Smooth muscle cell (in vitro differentiated cells): ENCODE data around the gene RRAS2. TPM values are rescaled to one million over a fixed set of nuclear protein-coding genes. Genes with fewer than 3 reads are reported as not detected.
"Not testable (repeated sequence)": the region's sequence is repeated elsewhere in the genome, so short reads cannot be mapped to it uniquely, and the experiment has no call there.

Experiments used
- DNase-seq: peaks from one replicate; lab custom pipeline; 2025; ENCODE audit not compliant: unreplicated experiment; lab: John Stamatoyannopoulos, UW
- H2AFZ ChIP-seq: fragments of 200-600 bp; sonication (generic); 2 replicates; pipeline ENCODE4 v1.6.0; 2016; ENCODE audit warnings: antibody characterized with exemption, low read depth, mild to moderate bottlenecking
- H3F3A ChIP-seq: fragments of 200-600 bp; sonication (generic); 2 replicates; pipeline ENCODE4 v1.6.0; 2017; ENCODE audit warnings: antibody characterized with exemption, low read depth
- H3K27ac ChIP-seq: fragments of 200-600 bp; sonication (generic); 2 replicates; pipeline ENCODE4 v1.5.1; 2016; ENCODE audit warnings: low read depth, mild to moderate bottlenecking
- H3K27me3 ChIP-seq: fragments of 200-600 bp; sonication (generic); 2 replicates; pipeline ENCODE4 v1.6.1; 2016; ENCODE audit warnings: low read depth, mild to moderate bottlenecking
- H3K36me3 ChIP-seq: fragments of 200-600 bp; sonication (generic); 2 replicates; pipeline ENCODE4 v1.5.1; 2016; ENCODE audit warnings: low read depth
- H3K4me1 ChIP-seq: fragments of 200-600 bp; sonication (generic); 2 replicates; pipeline ENCODE4 v1.5.1; 2016; ENCODE audit warnings: low read depth
- H3K4me2 ChIP-seq: fragments of 200-600 bp; sonication (generic); 2 replicates; pipeline ENCODE4 v1.6.0; 2016; ENCODE audit warnings: mild to moderate bottlenecking
- H3K4me3 ChIP-seq: fragments of 200-600 bp; sonication (generic); 2 replicates; pipeline ENCODE4 v1.5.1; 2016; ENCODE audit warnings: mild to moderate bottlenecking
- H3K79me2 ChIP-seq: fragments of 200-600 bp; sonication (generic); 2 replicates; pipeline ENCODE4 v1.6.0; 2016; ENCODE audit warnings: low read depth, mild to moderate bottlenecking
- H3K9ac ChIP-seq: fragments of 200-600 bp; sonication (generic); 2 replicates; pipeline ENCODE4 v1.6.0; 2016; ENCODE audit warnings: low read depth
- H3K9me3 ChIP-seq: fragments of 200-600 bp; sonication (generic); replicated peaks from 2 replicates; pipeline ENCODE4 v1.5.1; 2016; ENCODE audit warnings: low read depth
- H4K20me1 ChIP-seq: fragments of 200-600 bp; sonication (generic); 2 replicates; pipeline ENCODE4 v1.6.0; 2016; ENCODE audit warnings: low read depth
- WGBS: methylation state at CpG from one replicate; pipeline ENCODE4 v1.1.7; 2016; ENCODE audit warnings: low lambda C conversion rate; 5-methylcytosine and 5-hydroxymethylcytosine counted together
- polyA plus RNA-seq: library from polyadenylated mRNA; unstranded; fragments of >200 nt; fragmentation: Nextera tagmentation; extraction: Ambion mirVana; gene quantifications from 2 replicates; pipeline ENCODE4 v1.2.1, GENCODE V29; 2016
- total RNA-seq: library from RNA; depleted of rRNA; stranded (reverse); fragments of >200 nt; gene quantifications from 2 replicates; pipeline ENCODE4 v1.2.3, GENCODE V29; 2014
- TF ChIP-seq, protein P1 (sequence below): fragments of 200-600 bp; sonication (generic); IDR thresholded peaks from 2 replicates; pipeline ENCODE4 v1.5.1; 2017; ENCODE audit warnings: borderline replicate concordance, mild to moderate bottlenecking, antibody characterized with exemption; ENCODE audit not compliant: insufficient read depth, poor library complexity, severe bottlenecking

The RRAS2 gene
- total and polyA plus RNA-seq, 2 experiments from 2014 or later, result 27.3 to 53.6 TPM

DNA sequence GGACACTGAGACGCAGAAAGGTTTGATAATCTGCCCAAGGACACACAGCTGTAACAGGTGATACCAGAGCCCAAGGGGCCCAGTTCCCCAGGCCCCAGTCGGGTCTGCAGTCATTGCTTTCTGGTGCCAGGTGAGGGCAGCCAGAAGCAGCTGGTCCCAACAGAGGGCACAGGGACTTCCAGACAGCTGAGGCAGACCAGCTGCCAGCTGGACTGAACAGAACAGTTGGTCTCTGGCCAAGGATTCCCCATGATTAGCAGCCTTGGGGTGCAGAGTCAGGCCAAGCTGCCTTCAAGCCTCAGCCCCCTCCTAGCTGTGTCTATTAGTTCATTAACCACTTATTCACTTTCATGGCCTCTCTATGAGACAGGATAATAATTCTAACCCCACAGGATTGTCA is 105.6 kb downstream of the RRAS2 start:
- Histone ChIP-seq H3K4me1 (peaks cover 6% of the 10 kb centered on the region), H4K20me1 (no peaks in the 10 kb centered on the region), H3K9ac (no peak overlapping the region), H3F3A (no peaks in the 10 kb centered on the region), H3K36me3 (no peaks in the 10 kb centered on the region), H3K79me2 (no peaks in the 10 kb centered on the region), H3K9me3 (no peaks in the 10 kb centered on the region), H3K27me3 (no peaks in the 10 kb centered on the region), H2AFZ (no peak overlapping the region), H3K4me2 (no peak overlapping the region), H3K27ac (no peak overlapping the region), H3K4me3 (no peak overlapping the region)
- TF ChIP-seq, protein P1, sequence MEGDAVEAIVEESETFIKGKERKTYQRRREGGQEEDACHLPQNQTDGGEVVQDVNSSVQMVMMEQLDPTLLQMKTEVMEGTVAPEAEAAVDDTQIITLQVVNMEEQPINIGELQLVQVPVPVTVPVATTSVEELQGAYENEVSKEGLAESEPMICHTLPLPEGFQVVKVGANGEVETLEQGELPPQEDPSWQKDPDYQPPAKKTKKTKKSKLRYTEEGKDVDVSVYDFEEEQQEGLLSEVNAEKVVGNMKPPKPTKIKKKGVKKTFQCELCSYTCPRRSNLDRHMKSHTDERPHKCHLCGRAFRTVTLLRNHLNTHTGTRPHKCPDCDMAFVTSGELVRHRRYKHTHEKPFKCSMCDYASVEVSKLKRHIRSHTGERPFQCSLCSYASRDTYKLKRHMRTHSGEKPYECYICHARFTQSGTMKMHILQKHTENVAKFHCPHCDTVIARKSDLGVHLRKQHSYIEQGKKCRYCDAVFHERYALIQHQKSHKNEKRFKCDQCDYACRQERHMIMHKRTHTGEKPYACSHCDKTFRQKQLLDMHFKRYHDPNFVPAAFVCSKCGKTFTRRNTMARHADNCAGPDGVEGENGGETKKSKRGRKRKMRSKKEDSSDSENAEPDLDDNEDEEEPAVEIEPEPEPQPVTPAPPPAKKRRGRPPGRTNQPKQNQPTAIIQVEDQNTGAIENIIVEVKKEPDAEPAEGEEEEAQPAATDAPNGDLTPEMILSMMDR, result no peak
- WGBS, result 93% methylated on average over 2 of the region's 2 CpGs
- DNase-seq, result no peak

DNA sequence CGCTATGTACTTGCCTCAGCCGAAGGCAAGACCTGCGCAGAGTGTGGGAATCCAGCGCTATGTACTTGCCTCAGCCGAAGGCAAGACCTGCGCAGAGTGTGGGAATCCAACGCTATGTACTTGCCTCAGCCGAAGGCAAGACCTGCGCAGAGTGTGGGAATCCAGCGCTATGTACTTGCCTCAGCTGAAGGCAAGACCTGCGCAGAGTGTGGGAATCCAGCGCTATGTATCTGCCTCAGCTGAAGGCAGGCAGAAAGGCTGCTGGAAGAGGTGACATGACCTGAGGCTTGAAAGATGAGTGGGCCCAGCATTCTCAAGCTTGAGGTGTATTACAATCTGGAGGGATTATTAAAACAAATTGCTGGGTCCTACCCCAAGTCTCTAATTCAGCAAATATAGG is 106.5 kb downstream of the RRAS2 start:
- H3F3A ChIP-seq, DNase-seq, H3K27me3 ChIP-seq, H3K79me2 ChIP-seq, H3K4me2 ChIP-seq, H4K20me1 ChIP-seq, H3K4me3 ChIP-seq, H3K4me1 ChIP-seq, H3K9ac ChIP-seq, H2AFZ ChIP-seq, H3K9me3 ChIP-seq, H3K27ac ChIP-seq, H3K36me3 ChIP-seq: not testable (repeated sequence)
- WGBS, result 97% methylated on average over 8 of the region's 12 CpGs

DNA sequence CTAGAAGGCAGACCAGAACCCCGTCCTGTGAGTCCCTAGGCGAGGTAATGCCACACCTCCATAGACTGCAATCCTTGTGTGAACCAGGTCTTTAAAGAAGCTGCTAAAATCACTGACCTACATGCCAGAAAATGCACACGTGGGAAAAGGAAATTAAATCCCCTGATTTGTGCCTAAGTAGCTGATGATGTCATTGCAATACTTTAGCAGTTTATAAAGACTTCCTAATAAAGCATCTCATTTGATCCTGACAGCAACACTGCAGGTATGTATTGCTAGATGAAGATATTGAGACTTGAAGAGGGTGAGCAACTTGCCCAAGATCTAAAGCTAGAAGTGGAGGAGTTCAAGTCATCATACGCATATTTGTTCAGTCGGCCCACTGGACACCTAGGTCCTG is 107.2 kb downstream of the RRAS2 start:
- Histone ChIP-seq H3K9me3 (no peaks in the 10 kb centered on the region), H3K36me3 (no peaks in the 10 kb centered on the region), H2AFZ (no peak overlapping the region), H3K27ac (no peak overlapping the region), H4K20me1 (no peaks in the 10 kb centered on the region), H3K4me2 (no peak overlapping the region), H3F3A (no peaks in the 10 kb centered on the region), H3K9ac (no peak overlapping the region), H3K4me1 (peaks cover 6% of the 10 kb centered on the region), H3K79me2 (no peaks in the 10 kb centered on the region), H3K4me3 (no peak overlapping the region), H3K27me3 (no peaks in the 10 kb centered on the region)
- TF ChIP-seq, protein P1, result no peak
- WGBS, result 85% methylated on average over 5 of the region's 5 CpGs
- no peak for DNase-seq

DNA sequence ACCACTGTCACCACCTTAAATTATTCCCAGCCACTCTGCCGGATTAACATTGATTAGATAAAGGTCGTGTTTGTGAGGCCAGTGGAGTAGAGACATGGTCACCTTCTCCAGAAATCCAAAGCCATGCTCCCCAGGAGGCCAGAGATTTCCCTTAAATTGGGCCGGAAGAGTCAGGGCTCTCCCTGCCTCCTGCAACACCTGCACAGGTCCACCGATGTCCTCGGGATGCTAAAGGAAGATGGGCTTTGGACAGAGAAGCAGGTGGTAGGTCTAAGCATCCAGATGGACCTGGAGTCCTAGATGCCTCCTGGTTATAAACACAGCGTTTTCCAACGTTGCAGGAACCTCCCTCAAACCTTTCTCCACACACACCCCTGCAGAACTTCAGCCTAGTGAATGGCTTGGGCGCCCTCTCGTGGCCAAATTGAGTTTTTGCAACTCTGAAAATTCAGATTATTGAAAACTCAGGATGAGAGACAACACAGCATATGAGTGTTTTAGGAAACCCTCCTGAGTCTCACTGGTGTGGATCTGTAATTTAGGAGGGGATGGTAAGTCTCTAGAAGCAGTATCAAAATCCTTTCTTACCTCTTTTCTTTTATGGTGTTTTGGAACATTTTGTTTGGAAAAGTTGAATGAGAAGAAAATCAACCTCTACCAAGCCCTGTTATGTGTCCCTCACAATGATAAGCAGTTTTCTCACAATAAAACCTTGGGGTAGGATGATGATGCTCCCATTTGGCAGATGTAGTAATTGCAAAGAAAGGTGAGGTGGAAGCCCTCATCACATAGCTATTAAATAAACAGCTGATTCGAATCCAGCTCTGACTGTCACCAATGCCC is 109.6 kb downstream of the RRAS2 start:
- Histone ChIP-seq H2AFZ (no peak overlapping the region), H3K4me3 (no peak overlapping the region), H3K9me3 (no peaks in the 10 kb centered on the region), H3F3A (no peaks in the 10 kb centered on the region), H3K27ac (no peak overlapping the region), H3K4me1 (peaks cover 6% of the 10 kb centered on the region), H3K36me3 (no peaks in the 10 kb centered on the region), H4K20me1 (no peaks in the 10 kb centered on the region), H3K4me2 (no peak overlapping the region), H3K79me2 (no peaks in the 10 kb centered on the region), H3K27me3 (peaks cover 4% of the 10 kb centered on the region), H3K9ac (no peak overlapping the region)
- DNase-seq, result no peak
- 39% methylated on average over 10 of the region's 10 CpGs for WGBS
- TF ChIP-seq, protein P1, result peak; percentile 93
